ENCODE measurements around the gene ZFP30.
"Not testable (repeated sequence)": the region's sequence is repeated elsewhere in the genome, so short reads cannot be mapped to it uniquely, and the experiment has no call there.

ZFP30 gene

GRCh38 chr19:37655301-37655688, at the start of gene ZFP30:
Gene ZFP30 (minus strand): TSS chr19:37655465. CDS start chr19:37647822, 7,643 bp downstream.
- peak; percentile 93 for DNase-seq

GRCh38 chr19:37699057-37699456, 43.8 kb upstream of the ZFP30 start:
- no peak for DNase-seq

- DNase-seq = no peak
These were observed 43.0 kb upstream of the ZFP30 start for GRCh38 chr19:37698216-37698615.

GRCh38 chr19:37695144-37695899, 40.1 kb upstream of the ZFP30 start:
- no peak for DNase-seq

- no peak for DNase-seq
These were observed 37.8 kb upstream of the ZFP30 start for GRCh38 chr19:37692956-37693620.

GRCh38 chr19:37691881-37692504, 36.7 kb upstream of the ZFP30 start:
- no peak for DNase-seq

GRCh38 chr19:37683520-37683919, 28.3 kb upstream of the ZFP30 start:
- DNase-seq = no peak

- DNase-seq = no peak
These were observed 14.2 kb upstream of the ZFP30 start for GRCh38 chr19:37669450-37669914.

- not testable (repeated sequence) for DNase-seq
These were observed 1.9 kb upstream of the ZFP30 start for GRCh38 chr19:37657157-37657556.

GRCh38 chr19:37655689-37656371, 565 bp upstream of the ZFP30 start:
- peak; percentile 84 for DNase-seq

GRCh38 chr19:37654629-37655300, 500 bp downstream of the ZFP30 start:
- DNase-seq = peak; percentile 47

GRCh38 chr19:37654118-37654517, 1.1 kb downstream of the ZFP30 start:
- DNase-seq = no peak

- no peak for DNase-seq
These were observed 19.9 kb downstream of the ZFP30 start for GRCh38 chr19:37635076-37636056.

GRCh38 chr19:37594982-37595382, 60.3 kb downstream of the ZFP30 start:
- DNase-seq = no peak

GRCh38 chr19:37594304-37594981, 60.8 kb downstream of the ZFP30 start, which contains the start of the genes ZNF540 and ZNF571:
Gene ZNF540 (plus strand): TSS chr19:37594876. CDS start chr19:37598448, 3,572 bp downstream.
Gene ZNF571 (minus strand): TSS chr19:37594792. CDS start chr19:37586676, 8,116 bp downstream.
- peak; percentile 76 for DNase-seq

- no peak for DNase-seq
These were observed 61.3 kb downstream of the ZFP30 start for GRCh38 chr19:37593996-37594303.

- DNase-seq = peak; percentile 30
These were observed 71.9 kb downstream of the ZFP30 start for GRCh38 chr19:37583340-37583739.

GRCh38 chr19:37572203-37572602, 83.1 kb downstream of the ZFP30 start:
- DNase-seq = no peak

GRCh38 chr19:37565370-37565669, 89.9 kb downstream of the ZFP30 start:
- DNase-seq = no peak

- DNase-seq = no peak
These were observed 90.5 kb downstream of the ZFP30 start for GRCh38 chr19:37564624-37565369.
